Stimulated activated CD4-positive, alpha-beta T cell treated with anti-CD3 and anti-CD28 coated beads, Interleukin-15, amount 100 ng/mL, for 1 hour (primary cell): ENCODE results near the gene HMGA1.

Source experiments
- DNase-seq, 2 donors: peaks; one replicate each; pipeline ENCODE4 v3.0.0-alpha.2; 2020; ENCODE audit warnings: low read depth in 1 of 2, low spot score in 1 of 2

Gene HMGA1

DNA sequence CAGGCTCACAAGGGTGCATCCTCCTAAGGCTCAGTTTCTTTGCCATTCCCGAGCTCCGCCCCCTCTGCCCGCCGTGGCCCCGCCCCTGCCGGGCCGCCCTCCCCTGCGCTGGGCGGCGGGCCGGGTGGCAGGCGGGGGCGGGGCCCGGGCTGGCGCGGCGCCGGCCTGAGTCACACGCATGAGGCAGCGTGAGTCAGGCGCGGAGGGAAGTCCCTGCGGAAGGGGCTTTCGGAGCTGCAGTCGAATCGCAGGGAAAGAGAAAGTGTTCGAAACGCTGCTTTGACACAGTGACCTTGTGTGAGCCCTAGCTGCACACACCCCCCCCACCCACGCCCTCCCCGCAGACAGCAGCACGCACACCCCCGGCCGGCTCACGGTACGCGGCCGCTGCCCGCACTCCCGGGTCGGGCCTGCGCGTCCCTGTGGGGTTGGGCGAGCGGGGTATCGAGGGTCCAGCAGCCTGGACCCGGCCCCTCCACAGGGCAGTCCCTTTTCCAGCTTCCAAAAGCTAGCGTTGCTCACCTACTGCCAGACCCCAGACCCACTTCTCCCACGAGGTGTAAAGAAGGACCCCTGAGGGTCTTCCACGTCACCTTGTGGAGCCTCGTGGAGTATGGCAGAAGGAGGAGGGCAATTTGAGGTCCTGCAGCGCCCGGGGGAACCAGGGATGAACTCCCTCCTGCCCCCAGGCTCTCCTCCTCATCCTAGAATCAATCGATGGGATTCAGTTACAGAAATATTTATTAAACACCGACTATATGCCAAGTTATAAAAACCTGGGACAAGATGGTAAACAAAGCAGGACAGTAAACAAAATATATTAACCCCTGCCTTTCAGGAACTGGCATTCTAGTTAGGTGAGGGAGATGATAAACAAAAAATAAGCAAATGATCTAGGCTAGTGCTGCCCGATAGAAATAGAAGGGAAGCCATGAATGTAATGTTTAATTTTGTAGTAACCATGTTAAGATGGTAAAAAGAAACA lies 12.4 kb upstream of the HMGA1 start:
- peak; percentile 92 to 96 for DNase-seq

DNA sequence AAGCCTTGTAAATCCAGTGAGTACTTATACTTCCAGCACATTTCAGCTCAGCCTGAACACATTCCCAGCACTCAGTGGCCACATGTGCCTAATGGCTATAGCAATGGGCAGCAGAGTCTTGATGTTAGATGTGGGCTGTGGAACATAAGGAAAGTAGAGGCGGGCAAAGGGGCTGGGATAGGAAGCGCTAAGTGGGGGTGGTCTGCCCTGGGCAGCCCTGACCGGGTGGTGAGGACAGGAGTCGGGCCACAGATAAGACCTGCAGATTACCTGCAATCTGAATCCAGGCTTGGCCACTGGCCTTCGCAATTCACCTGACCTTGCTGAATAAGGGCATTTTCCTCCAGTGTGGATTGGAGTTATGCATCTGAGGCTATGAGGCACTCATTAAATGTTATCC lies 11.1 kb upstream of the HMGA1 start:
- DNase-seq = no peak

DNA sequence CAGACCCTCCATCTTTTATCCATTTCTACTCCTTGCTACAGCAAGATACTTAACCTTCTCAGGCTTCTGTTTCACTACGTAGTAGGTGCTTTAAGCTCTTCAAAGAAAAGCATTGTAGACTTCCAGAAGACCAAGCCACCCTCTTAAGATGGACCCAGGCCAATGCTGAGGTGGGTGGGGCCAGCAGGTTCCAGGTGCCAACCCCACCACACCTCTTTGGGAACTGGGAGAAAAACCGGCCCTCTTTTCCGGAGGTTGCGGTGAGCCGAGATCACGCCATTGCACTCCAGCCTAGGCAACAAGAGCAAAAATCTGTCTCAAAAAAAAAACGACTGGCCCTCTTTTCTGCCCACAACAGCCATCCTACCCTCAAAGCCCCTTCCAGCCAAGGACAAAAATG lies 10.6 kb upstream of the HMGA1 start:
- no peak for DNase-seq

DNA sequence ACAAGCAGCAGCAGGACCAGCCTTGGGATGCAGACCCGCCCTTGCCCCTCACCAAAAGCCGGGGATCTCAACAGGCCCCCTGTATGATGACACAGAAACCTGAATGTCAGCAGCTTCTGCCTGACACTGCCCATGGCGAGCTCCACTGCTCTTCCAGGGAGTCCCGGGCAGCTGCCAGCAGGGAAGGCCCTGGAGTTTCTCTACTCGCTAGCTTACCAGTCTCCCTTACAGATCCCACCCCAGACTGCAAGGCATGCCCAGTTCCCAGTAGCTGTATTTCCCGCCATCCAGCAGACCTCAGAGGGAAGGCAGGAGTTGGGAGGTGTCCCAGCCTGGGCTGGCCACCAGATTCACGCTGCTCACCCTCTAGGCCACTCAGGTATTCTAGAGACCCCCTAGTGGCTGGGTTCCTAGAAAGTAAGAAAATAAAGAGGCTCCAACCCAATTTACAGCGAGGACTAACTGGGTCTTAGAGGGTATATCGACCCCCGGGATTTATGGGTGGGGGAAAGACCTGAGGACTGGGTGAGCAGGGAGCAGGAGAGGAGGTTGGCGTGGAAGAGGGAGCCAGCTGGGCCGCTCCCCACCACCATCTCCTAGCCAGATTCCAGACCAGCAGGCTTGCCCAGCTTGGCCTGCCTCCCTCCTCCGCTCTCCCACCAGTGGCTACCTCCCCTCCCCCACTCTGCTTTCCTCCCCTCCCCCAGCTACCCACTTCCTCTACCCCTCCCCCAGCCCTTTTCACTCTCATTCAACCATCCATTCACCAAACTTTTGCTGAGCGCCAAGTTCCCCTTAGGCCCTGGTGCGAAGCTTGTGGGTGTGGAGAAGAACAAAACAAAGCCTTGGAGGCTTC lies 9.7 kb upstream of the HMGA1 start:
- no peak for DNase-seq

DNA sequence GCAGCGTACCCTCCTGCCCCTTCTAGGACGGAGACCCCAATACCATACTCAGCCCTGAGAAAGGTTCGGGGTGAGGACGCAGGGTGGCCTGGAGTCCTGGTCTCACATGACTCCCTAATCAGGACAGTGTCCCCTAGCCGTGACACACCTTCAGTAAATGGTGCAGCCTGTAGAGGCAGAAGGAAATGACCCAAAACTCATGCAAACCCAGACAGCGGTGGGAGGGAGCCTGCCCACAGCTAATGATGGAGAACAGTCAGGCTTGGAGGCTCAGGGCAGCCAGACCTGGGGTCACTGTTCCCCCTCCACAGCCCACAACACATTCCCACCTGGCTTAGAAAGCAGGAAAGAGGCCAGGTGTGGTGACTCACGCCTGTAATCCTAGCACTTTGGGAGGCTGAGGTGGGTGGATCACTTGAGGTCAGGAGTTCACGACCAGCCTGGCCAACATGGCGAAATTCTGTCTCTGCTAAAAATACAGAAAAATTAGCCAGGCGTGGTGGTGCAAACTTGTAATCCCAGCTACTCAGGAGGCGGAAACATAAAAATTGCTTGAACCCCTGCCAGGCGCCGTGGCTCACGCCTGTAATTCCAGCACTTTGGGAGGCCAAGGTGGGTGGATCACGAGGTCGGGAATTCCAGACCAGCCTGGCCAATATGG lies 8.8 kb upstream of the HMGA1 start:
- no peak for DNase-seq

DNA sequence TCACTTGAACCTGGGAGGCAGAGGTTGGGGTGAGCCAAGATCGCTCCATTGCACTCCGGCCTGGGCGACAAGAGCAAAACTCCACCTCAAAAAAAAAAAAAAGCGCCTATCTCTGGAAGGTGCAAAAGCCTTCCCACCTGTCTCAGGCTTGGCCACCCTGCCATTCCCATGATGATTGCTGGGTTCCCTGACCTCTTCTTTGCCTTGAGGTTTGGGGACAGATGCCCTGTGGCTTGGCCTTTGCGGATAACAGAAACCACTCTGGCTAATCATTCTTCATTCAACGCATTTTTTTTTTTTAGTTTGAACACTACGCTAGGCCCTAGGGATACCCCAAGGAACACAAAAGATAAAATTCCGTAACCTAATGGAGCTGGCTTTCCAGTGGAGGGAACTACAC lies 6.8 kb upstream of the HMGA1 start:
- no peak for DNase-seq

DNA sequence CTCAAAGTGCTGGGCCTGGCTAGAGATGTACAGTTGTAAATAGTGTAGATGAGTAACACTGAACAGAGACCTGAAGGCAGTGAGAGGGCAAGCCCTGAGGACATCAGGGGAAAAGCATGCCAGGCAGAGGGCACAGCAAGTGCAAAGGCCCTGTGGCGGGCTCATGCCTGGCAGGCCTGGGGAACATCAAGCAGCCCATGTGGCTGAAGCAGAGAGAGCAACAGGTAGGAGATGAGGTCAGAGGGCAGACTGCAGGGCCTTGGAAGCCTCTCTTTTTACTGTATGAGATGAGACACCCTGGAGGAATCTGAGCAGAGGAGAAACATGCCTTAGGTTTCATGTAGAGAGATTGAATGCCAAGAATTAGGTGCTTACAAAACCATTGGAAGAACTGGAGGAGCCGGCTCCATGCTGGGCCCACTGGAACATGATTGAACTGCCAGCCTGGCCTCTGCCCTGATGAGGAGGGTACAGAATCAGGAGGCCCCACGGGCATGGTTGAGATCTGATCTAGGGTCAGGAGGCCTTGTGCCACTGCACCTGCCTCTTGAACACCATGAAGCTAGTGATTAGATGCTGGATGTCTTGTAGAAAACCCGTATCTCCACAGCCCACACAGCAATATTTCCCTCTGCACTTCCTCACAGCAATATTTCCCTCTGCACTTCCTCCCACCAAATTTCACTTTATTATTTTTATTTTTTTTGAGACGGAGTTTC lies 5.9 kb upstream of the HMGA1 start:
- DNase-seq = no peak

DNA sequence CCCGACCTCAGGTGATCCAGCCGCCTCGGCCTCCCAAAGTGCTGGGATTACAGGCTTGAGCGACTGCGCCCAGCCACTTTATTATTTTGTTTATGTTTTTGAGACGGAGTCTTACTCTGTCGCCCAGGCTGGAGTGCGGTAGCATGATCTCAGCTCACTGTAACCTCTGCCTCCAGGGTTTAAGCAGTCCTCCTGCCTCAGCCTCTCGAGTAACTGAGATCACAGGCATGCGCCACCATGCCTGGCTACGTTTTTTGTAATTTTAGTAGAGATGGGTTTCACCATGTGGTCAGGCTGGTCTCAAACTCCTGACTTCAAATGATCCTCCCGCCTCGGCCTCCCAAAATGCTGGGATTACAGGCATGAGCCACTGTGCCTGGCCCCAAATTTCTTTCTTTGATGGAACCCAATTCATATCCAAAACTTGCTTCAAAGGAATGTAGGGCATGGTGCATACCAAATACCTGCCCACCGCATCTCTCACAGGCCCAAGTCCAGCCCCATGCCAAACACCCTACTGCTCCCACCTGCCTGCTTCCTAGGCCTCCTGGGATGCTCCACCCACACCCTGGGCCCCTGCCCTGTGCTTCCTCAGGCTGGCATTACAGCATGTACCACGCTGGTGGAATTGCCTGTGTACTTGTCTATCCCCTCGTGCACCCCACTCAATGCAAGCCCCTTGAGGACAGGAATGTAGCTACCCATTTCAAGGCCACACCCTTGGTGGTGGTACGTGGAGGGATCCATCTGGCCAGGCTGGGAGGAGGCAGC lies 4.9 kb upstream of the HMGA1 start:
- DNase-seq = no peak

DNA sequence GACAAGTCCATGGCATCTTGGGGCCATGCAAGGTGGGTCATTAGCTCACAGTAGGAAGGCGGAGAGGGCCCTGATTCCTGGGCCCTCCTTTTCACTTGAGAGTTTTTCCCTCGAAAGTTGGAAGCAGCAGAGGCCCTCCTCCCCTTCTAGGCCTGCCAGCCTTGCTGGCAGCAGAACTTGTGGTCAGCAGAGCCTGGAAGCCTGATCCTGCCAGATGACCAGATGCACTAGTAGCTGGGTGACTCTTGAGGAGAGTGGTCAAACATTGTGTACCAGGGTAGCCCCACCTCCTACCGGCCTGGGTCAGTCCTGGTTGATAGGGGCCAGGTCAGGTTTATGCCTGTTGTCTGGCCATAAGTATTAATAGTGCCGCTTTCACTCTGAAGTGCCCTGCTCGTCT lies 3.8 kb upstream of the HMGA1 start:
- no peak for DNase-seq

DNA sequence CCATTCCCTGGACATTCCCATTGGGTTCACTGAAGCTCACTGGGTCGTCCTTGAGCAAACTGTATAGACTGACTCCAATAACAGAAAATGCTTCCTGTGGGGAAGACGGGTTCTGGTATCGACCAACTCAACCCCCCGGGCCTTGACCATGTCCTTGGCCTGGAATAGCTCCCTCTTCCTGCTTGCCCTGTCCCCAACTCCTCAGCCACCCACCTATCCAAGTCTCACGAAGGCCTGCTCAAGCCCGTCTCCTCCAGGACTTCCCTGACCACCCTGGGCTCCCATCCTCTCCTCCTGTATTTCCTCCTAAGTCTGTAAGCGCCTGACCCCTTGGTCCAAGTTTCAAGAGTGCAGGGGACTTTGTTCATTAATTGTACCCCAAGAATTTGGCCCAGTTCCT lies 2.8 kb upstream of the HMGA1 start:
- DNase-seq = no peak

DNA sequence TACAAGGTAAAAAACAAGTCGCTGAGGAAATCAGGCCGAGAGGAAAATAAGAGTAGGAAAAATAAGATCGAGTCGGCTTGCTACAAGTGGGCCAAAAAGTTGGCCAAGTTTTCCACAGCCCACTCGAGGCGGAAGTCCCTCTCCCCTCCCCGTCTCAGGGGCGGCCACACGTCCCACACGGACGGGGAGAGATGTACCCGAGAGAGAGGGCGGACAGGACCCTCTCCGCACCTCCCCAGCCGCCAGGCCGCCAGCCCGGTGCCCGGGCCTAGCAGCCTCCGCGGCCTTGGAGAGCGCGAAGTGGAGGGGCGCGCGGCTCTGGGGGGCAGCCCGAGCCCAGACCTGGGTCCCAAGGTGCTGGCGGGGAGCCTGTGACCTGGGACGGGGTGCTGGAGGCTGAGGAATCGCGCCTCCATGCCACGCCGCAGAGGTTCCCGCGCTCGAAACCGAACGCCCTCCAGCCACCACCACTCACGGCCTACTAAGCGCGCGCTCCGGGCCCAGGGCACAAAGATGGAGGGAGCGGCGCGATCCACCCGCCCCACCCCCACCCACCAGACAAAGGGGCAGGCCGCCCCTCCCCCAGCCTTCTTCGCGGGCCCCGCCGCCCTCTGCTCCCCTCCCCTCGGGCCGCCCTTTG lies 1.9 kb upstream of the HMGA1 start:
- no peak for DNase-seq

DNA sequence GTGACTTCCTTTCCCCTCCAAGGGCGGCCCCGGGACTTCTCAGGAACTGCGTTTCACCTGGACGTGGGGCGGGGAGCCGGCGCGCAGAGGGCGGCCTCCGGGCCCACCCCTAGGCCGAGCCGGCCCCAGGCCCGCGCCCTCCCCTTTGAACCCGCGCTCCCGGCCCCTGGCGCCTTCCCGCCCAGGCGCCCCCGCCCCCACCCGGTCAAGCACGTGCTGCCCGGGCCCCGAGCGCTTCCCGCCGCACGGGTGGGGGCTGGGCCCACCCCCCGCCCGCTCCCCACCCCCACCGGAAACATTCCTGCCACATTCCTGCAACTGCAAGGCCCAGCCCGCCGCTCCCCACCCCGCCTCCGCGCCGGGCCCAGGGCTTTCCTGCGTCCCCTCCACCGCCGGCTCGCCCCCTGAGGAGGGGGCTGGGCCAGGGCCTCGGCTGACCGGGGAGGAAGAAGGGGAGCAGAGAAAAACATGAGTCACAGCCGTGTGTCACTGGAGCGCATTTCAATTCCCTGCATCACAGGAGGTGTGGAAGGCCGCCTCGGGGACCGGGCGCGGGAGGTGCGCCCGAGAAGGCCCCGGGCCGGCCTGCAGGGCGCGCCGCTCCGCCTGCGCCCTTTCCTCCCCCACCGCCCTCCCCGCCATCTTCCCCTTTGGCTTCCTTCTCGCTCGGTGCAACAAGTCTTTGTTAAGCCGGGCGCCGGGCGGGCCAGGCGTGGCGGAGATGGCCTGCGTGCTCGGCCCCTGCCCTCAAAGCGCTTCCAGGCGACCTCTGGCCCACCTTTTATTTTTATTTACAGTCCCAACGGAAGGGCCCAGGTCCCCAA lies 1.2 kb upstream of the HMGA1 start:
- peak; percentile 44 to 56 for DNase-seq

DNA sequence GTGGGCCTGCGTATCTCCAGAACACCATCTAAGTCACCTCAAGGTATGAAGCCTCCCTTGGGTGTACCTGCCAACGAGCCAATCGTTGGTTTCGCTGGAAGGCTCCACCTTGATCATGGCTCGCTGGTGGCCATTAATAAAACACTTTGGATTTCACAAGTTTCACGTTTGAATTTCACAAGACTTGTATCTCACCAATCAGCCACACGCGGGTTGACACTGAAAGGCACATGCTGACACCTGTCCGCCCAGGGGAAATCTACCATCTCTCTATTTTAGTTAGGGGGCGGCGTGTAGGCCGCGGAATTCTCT lies 586 bp upstream of the HMGA1 start:
- DNase-seq = no peak

DNA sequence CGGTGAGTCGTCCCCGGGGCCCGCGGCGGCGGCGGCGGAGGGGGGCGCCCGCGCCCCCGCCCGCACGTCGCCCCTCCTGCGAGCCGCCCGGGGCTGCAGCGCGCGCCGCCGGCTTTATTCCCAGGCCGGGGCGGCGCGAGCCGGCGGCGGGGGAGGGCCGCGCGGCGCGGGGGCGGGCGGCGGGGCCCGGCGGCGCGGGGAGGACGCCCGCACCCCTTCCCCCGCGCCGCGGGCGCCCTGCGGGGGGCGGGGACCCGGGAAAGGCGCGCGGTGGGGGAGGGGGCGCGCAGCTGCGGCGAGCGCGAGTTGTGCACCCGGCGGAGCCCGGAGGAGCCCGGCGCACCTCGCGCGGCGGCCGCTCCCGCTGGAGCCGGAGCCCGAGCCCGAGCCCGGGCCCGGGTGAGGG lies 646 bp downstream of the HMGA1 start:
- no peak for DNase-seq

DNA sequence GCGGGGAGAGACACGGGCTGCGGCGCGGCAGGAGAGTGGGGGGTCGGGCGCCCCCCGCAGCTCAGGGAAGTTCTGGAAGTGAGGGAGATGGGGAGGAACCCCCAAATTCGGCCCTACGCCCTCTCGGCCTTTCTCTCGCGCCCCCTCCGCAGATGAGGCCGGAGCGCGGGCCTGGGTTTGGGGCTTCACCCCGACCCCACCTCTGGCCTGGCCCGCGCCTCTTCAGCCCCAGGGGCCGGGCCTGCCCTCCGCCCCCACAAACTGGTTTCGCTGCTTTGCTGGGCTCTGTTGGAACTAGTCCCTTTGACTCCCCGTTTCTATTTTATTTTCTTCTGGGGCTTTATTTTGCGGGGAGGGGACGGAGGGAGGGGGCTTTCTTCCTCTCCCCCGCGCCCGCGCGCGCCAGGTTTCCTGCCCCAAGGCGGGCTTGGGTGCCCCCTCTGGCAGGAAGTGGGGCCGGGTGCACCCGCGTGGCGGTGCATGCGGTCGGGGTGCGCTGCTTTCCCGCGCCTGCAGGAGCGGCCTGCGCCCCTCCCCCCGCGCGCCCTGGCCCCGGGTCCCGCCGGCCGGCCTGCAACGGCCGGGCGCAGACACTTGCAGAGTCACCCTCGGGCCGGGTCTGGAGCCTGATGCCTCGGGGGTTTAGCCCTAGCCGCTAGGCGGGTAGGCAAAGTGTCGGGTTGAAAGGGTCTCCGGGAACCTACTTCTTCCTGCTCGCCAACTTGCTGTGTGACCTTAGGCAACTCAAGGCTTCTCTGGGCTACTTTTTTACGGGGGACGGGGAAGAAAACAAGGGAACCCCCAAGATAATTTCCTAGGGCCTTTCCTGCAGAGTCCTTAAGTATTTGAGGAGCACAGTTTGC lies 1.3 kb downstream of the HMGA1 start:
- peak; percentile 43 to 72 for DNase-seq

DNA sequence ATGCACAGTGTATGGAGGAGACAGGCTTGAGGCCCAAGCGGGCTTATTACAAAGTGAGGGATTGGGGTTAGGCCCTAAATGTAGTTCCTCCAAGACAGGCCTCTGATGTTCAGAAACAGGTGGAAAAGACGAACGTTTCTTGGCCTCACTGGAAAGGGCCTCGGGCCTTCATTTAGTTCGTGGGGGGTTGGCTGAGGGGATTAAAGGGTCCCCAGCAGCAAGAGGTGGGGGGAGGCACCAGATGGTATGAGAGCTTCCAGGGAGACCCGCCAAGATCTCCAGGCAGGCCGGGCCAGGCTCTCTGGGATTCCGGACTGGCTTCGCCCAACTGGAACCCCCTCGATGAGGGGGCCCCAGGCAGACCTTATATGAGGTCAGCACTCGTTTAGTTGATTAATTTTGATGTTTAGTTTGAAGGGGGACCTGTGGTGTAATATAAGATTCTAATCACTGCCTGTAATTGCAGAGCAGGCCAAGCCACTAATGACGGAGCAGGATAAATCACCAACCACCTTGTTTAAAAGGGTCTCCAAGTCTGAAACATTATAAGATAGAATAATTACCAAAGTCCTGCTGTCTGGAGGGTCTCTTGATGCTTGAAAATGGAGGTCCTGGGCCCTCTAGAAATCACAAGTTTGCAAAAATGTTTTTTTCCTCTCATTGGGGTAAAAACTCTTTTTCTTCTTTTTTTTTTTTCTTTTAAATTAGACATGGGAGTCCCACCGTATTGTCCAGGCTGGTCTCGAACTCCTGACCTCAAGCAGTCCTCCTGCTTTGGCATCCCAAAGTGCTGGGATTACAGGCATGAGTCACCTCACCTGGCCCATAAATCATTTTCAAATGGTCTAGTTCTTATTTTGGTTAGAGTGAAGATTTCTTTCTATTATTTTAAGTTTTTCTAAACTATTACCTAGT lies 2.2 kb downstream of the HMGA1 start:
- no peak for DNase-seq

DNA sequence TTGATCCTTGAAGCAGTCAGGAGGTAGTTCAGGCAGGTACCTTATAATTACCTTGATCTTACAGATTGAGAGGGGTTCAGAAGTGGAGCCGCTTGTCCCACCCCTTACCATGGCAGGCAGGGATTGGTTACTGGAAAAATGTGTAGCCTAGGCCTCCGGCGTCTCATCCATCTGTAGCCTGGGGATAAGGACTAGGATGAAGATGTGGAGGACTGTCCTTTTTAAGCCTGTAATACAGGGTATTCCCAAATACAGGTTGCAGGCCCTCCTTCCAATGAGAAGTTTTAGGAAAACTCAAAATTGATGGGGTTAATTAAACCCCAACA lies 2.8 kb downstream of the HMGA1 start:
- DNase-seq = no peak
